NCI-H2196 (cell line): Measurements from ENCODE around the gene PPP6R3.

Experiments used
- DNase-seq: peaks from one replicate; lab custom pipeline; 2025; ENCODE audit not compliant: unreplicated experiment; lab: John Stamatoyannopoulos, UW

Gene PPP6R3

DNA sequence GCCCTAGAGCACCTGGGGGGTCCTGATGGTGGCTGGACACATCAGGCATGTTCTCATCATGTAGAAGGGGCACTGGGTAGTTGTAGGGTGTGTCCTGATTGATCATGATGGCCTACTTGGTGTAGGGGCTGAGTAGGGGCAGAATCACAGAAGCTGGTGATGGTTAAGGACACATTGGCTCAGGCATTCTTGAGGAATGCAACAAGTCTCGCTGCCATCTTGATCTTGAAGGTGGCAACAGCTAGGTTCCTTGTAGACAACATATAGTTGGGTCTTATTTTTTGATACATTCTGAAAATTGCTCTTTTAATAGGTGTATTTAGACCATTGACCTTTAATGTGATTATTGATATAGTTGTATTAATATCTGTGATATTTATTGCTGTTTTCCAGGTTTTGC is 28.1 kb downstream of the PPP6R3 start:
- no peak for DNase-seq

DNA sequence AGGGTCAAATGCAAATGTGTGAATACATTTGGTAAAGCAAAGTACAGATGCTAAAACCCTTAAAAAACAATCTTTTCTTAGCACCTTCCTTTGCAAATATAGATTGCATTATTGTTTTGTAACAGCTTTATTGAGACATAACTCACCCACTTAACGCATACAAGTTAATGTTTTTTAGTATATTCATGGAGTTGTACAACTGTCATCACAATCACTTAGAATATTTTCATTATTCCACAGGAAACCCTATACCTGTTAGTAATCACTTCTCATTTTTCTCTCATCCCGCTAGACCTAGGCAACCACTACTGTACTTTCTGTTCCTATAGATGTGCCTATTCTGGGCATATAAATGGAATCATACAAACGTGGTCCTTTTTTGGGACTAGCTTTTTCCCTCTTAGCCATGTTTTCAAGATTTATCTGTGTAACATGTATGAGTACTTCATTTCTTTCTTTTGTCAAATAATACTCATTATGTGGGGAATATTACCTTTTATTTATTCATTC is 34.7 kb downstream of the PPP6R3 start:
- no peak for DNase-seq

DNA sequence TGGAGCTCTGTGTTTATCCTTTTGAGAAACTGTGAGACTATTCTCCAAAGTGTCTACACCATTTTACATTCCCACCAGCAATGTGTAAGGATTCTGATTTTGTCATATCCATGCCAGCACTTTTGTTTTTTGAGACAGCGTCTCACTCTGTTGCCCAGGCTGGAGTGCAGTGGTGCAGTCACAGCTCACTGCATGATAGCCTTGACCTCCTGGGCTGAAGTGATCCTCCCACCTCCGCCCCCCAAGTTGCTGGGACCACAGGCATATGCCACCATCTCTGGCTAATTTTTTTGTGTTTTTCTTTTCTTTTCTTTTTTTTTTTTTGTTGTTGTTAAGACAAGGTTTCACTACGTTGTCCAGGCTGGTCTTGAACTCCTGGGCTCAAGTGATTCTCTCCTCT is 35.3 kb downstream of the PPP6R3 start:
- DNase-seq, result no peak

DNA sequence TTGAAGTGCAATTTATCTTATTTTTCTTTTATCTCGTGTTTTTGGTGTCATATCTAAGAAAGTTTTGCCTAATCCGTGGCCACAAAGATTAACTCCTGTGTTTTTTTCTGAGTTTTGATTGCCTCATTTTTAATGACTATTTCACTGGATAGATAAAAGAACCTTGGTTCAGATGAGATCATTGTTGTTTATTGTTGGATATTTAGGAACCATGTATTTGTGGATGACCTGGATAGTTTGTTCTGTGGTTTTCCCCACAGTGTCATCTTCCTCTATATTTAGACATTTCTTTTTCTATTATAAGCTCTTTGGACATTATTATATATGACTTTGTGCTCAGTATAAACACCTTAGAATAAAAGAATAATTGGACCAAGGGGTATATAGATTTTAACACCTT is 37.2 kb downstream of the PPP6R3 start:
- no peak for DNase-seq

DNA sequence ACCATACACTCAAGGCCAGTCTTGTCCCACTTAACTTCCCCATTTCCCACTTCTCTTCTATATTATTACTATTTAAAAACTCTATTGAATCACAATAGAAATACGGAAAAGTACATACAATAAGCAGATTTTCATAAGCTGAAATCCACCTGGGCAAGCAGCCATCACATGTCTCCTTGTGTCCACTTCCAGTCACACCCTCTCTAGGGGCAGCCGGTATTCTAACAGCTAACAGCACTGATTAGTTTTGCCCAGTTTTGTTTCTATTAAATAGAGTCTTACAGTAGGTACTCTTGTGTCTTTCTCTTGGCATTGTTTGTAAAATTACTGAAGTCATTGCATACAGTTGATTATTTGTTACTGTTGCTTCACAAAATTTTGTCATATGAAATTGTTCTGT is 37.8 kb downstream of the PPP6R3 start:
- DNase-seq, result no peak

DNA sequence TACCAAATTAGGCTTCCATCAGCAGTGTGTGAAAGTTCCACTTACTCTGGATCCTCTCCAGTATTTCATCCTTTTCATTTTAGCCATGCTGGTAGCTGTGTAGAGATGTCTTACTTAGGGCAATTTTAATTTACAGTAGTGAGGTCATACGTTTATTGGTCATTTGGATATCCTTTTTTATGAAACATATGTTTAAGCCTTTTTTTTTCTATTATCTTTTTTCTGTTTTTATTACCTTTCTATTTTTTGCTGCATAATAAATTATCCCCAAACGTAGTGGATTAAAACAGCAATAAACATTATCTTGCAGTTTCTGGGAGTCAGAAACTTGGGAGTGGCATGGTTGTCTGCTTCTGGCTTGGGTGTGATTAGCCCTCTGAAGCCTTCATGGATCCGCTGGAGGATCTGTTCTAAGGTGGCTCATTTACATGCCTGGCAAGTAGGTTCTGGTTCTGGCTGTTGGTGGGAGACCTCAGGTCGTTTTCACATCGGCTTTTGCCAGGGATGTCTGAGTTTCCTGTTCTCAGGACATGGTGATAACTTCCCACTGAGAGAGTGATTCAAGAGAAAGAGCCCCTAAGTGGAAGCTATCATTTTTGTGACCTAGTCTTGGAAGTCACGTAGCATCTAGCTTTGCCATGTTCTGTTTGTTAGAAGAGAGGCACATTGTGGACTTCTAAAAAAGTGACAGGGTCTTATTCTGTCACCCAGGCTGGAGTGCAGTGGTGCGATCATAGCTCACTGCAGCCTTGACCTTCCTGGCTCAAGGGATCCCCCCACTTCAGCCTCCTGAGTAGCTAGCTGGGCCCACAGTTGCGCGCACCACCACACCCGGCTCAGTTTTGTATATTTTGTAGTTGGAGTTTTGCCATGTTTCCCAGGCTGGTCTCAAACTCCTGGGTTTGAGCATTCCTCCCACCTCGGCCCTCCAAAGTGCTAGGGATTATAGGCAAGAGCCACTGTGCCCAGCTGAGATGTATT is 38.6 kb downstream of the PPP6R3 start:
- DNase-seq, result no peak

DNA sequence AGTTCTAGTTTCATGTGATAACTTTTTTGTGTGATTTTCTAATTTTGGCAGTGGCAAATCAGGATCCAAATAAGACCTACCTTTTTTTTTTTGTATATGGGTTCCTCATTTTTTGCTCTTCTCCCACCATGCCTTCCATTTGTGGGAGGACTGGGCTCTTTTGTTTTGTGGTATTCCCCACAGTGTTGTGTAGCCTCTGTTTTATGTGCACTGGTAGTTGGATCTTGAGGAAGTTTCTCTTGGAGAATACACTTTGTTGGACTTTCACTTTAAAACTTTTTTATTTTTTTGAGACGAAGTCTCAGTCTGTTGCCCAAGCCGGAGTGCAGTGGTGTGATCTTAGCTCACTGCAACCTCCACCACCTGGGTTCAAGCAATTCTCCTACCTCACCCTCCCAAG is 39.7 kb downstream of the PPP6R3 start:
- DNase-seq, result no peak

DNA sequence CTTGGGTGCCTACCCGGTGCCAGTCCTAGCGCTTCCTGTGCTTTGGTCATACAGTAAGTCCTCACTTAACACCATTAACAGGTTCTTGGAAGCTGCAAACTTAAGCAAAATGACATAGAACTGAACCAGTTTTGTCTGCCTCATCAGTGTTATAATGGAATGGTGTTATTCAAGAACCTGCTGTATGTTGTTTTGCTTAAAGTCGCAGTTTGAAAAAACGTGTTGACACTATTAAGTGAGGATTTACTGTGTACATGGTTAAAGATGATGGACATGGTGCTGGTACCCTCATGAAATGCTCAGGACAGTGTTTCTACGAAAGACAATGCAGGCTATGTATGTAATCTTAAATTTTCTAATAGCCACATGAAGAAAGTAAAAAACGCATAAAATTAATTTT is 41.3 kb downstream of the PPP6R3 start:
- DNase-seq, result no peak

DNA sequence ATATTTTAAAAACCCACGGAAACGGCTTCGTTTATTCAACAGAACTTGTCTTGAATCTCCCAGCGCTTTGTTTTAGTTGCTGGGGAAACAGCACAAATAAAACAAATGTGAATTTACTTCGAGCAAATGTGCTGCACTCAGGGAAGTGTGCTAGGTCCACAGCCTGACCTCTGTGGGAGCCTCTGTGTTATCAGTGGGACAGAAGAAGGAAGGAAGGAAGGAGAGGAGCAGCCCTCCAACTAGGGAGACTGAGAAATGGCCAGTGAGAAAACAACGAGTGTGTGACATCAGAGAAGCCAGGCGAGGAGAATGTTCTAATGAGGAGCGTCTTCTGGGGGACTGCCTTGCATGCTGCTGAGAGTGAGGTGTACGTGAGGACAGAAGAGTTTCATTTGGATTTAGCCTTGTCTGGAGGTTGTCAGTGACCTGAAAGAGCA is 42.7 kb downstream of the PPP6R3 start:
- DNase-seq, result no peak

DNA sequence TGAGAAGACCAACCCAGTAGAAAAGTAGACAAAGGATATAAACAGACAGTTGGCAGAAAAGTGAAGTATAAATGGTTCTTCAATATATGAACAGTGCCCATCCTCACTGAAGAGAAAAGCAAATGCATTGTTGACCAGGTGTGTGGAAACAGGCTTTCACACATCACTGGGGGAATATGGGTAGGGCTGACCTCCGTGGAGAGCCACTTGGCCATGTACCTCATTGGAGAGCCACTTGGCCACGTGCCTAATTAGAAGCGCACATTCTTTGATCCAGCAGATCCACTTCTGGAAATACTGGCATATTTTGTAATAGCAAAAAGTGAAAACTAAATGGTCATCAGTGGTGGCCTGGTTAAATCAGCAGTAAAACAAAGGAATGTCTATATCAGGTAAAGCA is 43.2 kb downstream of the PPP6R3 start:
- no peak for DNase-seq

DNA sequence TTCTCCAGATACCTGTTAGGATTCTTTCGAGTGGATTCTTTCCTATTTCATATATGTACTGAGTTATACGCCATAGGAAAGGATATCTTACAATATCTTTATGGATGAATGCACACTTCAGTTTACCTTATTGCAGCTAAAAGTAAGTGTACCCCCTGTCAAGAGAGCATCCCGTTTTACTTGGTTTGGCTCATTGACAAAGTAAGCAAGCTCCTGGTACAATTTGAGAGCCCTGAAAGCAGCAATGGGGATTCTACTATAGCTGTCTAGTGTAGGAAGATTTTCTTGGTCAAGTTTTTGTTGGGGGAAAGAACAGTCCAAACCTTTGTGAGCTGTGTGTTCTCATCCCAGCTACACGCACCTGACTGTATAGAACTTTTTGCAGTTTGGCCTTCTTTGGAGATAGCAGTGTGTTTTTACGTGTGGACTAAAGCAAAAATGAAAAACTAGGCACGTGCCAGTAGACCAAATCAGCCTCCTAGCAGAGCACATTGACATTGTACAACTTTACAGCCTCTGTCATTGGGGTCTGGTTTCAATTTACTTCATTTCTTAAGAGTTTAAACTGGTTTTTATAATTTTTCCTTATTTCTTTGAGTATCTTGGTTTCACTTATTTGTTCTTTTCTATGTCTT is 44.0 kb downstream of the PPP6R3 start:
- DNase-seq, result no peak

DNA sequence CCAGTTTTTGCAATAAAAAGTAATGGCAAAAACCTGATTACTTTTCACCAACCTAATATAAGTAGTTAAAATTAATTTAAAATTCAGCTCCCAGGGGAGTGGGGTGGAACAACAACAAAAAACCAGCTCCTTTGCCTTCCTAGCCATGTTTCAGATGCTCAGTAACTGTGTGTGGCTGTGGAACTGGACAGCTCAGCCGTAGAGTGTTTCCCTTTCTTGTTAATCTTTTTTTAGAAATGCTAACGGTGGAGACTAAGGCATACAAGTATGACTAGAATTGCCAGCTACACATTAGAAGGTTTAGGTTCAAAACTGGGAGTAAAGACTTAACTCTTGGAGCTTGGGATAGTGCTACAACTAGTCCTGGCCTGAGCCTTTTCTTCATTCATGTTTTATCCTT is 45.0 kb downstream of the PPP6R3 start:
- DNase-seq, result no peak

DNA sequence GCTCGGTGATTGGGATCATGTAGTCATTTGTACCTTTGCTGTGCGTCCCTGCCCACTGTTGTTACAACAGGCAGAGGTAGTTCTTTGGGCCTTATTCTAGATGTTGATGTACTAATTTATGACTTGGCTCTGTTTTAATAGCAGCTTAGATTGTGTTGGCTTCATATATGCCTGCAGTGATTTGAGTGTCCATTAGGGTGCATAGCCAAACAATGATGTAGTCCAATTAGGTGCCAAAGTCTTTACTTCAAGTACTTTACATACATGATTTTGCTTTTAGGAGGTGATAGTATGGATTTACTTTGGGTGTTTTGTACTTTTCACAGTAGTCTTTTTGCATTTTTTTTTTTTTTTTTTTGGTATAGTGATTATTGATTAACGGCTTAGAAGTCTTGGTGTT is 46.4 kb downstream of the PPP6R3 start:
- no peak for DNase-seq

DNA sequence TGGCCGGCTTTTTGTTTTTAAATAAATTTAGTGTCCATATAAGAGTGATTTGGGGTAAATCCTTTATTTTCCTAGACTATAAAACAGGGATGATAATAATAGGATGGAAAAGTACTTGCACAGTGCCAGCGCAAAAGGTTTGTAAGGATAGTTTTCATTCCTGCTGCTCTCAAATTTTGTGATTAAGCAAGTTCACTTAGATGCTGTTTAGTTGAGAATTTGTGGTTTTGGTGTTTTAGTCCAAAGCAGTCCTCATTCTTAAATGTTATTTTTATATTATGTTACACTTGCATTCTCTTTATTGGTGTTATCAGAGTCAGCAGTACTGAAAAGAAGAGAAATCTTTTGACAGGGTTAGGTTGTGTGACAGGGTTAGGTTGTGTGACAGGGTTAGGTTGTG is 47.9 kb downstream of the PPP6R3 start:
- no peak for DNase-seq

DNA sequence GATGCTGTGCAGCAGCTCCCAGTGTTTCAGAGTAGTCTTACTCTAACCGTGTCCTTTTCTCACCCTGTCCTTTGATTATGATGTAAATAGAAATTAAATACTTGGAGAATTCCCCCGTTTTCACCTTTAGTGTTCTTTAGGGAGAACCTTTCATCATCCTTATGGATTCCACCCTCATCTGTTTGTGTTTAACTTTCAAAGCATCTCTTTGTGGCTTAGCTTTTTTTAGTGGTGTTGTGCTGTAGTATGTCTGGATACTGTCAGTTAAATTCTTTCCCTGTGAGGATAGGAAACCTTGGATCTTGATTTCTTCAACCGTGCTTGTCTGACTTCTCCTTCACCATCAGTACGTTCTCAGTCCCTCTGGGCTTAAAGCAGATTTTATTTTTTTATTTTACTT is 48.5 kb downstream of the PPP6R3 start:
- DNase-seq, result no peak

DNA sequence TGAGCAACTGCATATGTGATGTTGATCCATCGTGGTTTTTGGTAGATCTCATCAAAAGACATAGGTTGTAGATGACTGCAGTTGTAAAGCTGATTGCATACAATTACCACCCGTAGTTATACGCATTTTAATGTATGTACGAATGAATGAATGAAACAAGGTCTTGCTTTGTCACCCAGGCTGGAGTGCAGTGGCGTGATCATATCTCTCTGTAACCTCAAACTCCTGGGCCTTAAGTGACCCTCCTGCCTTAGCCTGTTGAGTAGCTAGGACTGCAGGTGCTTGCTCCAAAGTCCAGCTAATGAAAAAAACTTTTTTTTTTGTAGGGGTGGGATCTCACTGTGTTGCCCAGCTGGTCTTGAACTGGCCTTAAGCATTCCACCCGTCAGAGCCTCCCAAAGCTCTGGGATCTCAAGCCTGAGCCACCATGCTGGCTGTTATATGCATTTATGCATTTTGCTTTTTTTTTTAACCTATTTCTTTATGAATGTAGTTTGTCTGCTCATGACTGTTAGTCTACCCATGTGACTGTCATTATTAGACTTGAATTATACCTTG is 53.5 kb downstream of the PPP6R3 start:
- DNase-seq, result no peak

DNA sequence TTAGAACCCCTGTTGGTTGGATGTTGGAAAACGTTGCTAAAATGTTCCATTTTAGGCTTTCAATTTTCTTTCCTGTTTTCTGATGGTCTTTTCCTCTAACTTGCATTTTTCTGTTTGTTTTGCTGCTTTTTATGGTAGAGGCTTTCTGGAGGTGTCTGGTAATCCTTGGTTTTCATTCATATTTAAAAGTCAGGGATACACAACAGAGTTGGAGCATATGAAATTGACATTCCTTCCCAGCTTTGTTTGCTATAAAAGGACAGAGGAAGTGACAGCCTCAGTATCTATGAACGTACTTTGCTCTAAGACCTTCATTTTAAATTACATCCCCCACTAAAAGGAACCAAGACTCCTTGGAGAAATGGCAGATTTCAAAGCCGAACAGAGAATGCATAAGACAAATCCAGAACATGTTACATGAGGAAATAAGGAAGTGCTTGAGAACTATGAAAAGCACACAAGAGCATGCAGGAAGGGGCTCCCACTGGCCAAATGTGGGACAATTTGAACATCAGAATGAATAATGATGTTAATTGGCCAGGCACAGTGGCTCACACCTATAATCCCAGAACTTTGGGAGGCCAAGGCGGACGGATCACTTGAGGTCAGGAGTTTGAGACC is 56.7 kb downstream of the PPP6R3 start:
- no peak for DNase-seq

DNA sequence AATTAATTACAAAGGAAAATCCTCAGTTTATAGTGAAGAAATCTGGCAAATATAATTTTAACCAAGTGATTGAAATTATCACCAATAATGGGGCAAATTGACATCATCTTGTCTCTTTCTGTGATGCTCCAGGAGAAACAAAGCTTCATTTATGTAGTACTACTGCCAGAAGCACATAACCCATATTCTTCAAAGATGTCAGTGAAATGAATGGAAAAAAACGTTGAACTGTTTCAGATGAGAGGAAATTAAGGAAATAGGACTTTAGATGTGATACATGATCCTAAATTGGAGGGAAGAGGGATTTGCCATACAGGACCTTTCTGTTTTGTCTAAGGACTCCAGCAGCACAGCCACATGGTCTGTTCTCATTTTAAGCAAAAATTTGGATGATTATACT is 57.6 kb downstream of the PPP6R3 start:
- no peak for DNase-seq

DNA sequence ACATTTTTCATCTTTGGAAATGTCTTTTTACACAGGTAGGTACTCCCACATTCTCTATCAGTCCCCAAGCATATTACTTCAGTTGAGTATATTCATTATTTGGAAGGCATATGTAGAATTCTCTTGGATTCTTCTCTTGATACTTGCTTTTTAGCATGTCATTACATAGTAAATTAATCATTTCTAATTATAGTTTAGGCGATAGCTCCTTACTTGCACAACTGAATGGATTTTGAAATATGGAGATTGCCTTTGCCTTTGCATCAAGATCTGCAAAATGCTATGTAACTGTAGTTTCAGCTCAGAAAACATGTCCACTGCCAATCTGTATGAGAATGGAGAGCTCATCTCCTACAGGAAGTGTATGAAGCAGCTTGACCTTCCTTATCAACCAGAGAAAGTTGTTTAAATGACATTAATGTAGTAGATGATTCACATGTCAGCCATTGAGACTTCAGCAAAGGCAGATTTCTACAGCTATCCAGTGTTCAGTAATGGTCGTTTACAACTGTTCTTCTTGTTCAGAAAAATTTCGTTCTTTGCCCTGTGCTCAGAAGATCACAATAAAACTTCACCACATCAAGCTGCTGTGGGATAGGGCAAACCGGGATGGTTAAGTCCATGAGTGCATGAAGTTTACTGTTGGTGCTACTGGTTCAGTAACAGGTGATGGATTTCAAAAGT is 61.6 kb downstream of the PPP6R3 start:
- DNase-seq, result no peak

DNA sequence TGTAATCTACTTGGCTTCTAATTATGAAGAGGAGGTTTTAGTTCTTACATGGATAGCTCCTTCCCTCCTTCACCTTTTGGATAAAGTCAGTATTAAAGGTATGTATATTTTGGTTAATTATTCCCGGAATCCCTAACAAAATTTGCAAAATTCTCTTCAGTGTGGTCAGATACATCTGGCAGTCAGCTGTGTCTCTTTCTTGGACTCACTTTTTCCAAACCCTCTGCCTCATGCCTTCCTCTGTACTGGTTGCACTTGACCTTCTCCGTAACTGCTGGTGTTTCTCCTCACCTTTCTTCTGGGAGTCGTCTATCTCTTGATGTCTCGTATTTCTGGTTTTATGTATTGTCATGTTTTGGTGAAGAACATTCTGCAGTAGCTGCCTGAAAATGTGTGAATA is 62.5 kb downstream of the PPP6R3 start:
- DNase-seq, result no peak

DNA sequence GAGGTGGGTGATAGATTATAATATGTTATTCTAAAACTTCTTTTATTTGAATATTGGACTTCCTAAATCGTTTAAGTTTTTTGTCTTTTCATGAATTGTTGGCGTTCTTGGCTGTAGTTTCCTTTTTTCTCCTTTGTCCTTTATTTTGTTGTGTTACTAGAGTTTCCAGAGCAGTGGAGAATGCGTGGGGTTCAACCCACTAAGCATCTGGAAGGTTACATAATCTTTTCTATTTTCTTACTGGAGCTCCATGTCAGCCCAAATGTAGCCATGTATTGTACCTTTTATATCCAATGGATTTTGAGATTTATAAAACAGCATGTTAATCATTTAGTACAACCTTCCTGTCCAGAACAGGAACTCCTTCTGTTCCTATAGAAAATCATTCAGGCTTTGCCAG is 63.2 kb downstream of the PPP6R3 start:
- DNase-seq, result no peak
